HK-2 (cell line): ENCODE data around the gene KRT13.
A peak's percentile ranks its signal among the peaks of the same experiment; 100 is the strongest.

ENCODE experiments used
- DNase-seq: peaks from one replicate; pipeline ENCODE4 v3.0.0-alpha.2; 2018; ENCODE audit not compliant: unreplicated experiment

Gene KRT13

GRCh38 chr17:41537990-41538389 lies 32.6 kb upstream of the KRT13 start:
- DNase-seq = no peak

- no peak for DNase-seq
These were observed 32.2 kb upstream of the KRT13 start for GRCh38 chr17:41537614-41537954.

DNA sequence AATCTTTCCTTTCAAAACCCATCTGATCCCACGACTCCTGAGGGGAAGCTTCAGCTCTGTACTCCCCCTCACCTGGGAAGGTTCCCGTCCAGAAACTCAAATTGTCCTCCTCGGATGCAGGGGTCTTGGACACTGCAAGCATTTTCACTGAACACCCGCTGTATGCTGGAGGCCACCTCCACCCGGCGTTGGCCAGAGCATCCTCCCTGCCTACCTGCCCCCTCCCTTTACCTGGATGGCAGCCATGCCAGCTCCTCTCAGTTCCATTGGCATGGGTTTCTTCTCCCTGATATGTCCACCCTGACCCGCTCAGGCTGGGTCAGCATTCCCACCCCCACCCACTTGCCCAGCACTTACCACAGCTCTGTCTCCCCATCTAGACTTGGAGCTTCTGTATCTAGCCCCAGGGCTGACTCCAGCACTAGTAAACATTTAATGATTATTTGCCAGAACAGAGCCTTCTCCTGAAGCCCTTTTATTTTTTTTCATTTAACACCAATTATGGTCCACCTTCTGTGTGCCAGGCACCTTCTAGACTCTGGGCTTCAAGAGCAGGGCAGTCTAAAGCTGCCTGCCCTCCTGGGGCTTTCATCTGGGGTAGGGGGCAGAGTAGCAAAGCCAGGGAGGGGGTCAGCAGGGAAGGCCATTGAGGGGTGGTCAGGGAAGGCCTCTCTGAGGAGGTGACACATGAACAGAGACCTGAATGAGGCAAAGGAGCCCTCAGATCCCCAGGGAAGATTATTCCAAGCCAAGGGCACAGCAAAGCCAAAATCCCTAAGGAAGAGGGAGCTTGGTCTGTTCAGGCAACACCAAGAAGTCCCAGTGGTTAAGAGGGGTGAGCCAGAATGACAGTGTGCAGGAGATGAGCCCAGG lies 31.6 kb upstream of the KRT13 start:
- DNase-seq = no peak

DNA sequence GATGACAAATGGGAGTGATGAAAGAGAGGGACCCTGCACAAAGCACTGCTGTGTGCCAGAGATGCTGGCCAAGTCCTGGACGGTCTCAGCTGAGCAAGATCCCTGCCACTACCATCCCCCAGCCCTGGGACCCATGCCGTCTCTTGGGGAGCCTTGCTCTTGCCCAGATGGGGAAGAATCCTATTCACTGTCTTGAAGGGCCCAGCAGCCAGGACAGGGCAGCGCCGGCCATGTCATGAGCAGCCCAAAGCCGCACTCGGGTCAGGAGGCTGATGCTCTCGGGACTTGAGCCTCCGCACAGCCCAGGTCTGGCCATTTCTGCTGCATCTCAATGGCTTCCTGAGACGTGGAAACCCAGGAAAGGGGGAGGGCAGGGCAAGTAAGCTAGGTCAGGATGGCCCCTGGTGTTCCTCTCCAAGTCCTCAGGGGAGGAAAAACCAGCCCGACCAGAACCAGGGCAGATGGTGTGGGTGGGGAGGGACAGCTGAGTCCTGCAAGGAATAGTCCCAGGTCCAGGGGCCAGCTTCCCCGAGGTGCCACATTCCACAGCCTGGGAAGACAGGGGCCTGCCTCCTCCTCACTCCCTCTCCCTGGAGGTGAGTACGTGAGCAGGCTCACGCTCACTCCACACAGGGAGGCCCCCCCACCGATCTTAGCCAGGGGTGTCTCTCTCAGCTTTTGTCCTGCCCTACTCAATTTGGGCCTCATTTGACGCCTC lies 30.5 kb upstream of the KRT13 start:
- no peak for DNase-seq

DNA sequence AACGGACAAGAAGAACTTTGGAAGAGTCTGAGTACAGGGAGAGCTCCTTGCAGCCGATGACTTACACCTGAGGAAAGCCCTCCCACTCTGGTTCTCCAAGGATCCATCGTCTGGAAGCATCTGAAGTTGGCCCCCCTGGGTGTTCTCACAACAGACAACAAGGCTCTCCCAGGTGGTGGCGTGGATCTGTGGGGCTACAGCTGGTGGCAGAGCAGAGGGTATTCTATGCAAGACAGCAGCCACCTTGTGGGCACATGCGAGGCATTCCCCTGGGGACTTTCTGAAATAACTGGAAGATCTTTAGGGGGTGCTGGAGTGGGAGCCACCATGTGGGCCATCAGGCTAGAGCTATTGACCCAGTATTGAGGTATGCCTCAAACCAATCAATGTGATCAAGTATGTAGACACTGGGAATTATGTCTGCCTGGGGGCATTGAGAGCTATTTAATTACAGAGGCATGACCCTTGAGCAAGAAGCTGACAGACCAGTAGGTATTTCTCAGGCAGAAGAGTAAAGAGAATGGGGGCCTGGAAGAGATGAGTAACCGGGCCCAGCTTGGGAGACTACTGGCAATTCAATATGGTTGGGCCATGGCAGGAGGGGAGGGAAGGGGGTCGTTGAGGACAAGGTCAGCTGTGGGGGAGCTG lies 29.6 kb upstream of the KRT13 start:
- no peak for DNase-seq

DNA sequence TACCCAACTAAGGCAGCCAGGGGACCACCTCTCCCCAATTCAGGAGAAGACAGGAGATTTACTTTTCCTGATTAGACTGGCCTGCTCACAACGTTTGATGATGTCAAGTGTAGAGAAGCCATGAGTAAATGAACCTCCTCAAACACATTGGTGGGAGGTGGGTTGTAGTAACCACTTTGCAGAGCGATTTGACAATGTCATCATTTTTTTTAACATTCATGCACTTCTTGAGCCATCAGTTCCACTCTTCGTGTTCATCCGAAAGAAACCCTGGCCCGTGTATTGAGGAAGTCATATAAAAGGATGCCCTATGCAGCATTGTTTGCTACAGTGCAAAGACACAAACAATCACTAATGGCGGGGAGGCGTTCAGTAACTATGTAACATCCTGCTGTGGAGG lies 28.2 kb upstream of the KRT13 start:
- no peak for DNase-seq

DNA sequence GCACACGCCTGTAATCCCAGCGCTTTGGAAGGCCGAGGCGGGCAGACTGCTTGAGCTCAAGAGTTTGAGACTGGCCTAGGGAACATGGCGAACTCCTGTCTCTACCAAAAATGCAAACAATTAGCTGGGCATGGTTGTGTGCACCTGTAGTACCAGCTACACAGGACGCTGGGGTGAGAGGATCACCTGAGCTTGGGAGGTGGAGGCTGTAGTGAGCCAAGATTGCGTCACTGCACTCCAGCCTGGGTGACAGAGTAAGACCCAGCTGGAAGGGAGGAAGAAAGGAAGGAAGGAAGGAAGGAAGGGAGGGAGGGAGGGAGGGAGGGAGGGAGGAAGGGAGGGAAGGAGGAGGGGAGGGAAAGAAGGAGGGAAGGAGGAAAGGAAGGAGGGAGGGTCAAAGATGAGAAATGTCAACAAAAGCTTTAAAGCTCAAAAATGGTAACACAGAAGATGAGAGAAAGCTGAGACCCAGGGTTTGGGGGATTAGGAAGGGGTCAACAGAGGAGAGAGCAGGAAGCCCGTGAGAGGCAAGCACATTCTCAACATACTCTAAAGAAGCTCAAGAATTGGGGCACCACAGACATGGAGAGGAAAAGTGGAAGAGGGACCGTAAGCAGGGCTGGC lies 27.6 kb upstream of the KRT13 start:
- no peak for DNase-seq

GRCh38 chr17:41531993-41532392 lies 26.6 kb upstream of the KRT13 start:
- no peak for DNase-seq

GRCh38 chr17:41530062-41531048 lies 24.9 kb upstream of the KRT13 start:
- DNase-seq = peak; percentile 74

GRCh38 chr17:41529491-41529915 lies 24.1 kb upstream of the KRT13 start:
- DNase-seq = no peak

DNA sequence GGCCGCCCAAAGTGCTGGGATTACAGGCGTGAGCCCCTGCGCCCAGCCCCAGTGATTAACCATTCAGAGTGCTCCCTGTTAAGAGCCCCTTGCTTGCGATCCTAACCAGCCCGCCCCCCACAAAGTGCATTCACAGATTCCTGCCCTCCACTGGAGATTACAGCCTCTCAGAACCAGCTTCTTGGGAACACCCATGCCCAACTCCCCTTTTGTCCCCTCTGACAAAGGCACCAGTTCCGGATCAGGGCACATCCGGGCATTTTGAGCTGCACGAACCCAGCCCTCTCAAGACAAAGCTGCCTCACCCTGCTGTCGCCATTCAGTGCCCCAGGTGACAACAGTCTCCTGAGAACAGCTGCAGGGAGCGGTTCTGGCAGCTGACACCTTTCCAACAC lies 23.5 kb upstream of the KRT13 start:
- DNase-seq = no peak

DNA sequence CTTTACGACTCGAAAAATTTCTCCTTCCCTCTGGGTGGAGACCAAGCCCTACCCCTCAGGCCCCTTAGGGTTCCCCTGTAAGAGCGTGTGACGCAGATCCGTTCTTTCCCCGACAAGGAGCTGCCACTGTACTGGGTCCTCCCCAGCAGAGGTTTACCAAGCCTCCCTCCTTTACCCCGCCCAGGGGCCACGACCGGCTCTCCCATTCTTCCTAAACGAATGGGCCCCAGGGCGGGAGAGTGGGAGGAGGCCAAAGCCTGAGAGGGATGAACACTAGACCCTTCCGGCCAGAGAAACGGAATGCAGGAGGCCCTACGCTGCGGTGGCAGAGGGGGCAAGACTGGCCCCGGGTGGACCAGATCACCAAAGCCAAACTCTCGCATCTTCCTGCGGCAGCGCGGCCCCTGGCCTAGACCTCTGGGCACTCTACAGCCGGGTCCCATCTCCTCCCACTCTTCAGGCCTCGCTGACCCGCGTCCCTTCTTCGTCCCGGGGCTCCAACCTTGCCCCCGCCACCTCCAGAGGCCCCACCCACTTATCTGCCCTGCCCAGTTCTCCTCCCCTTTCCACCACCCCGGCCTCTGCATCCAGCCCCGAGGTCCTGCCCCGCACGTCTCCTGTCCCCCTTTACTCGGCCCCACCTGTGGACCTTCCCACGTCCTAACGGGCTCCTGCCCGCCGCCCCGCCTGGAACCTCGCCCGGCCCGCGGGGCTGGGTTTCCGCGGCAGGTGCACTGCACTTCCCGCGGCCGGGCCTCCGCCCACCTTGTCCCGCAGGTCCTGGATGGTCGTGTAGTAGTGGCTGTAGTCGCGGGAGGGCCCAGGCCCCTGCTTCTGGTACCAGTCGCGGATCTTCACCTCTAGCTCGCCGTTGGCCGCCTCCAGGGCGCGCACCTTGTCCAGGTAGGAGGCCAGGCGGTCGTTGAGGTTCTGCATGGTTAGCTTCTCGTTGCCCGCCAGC lies 21.9 kb upstream of the KRT13 start:
- DNase-seq = no peak

DNA sequence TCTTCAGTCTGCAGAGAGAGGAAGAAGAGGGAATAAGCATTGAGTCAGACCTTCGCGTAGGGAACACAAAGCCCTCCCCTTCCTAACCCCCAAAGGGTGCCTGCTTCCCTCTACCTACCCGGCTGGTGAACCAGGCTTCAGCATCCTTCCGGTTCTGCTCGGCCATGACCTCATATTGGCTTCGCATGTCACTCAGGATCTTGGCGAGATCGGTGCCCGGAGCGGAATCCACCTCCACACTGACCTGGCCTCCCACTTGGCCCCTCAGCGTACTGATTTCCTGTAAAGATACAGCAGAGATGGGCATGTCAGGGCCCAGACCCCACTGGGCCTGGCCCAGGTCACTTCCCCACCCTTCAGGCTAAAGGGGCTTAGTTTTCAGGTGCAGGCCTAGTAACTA lies 18.8 kb upstream of the KRT13 start:
- no peak for DNase-seq

DNA sequence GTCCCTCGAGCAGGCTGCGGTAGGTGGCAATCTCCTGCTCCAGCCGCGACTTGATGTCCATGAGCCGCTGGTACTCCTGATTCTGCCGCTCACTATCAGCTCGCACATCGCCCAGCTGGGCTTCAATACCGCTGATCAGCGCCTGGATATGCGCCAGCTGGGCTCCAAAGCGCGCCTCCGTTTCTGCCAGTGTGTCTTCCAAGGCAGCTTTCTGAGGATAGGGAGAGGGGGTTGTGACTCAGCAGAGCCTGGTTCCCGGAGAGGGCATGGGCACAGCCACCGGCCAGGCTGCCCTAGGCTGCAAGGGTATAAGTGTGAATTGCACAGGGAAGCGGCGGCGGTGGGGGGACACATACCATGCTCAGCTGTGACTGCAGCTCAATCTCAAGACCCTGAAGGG lies 18.4 kb upstream of the KRT13 start:
- no peak for DNase-seq

DNA sequence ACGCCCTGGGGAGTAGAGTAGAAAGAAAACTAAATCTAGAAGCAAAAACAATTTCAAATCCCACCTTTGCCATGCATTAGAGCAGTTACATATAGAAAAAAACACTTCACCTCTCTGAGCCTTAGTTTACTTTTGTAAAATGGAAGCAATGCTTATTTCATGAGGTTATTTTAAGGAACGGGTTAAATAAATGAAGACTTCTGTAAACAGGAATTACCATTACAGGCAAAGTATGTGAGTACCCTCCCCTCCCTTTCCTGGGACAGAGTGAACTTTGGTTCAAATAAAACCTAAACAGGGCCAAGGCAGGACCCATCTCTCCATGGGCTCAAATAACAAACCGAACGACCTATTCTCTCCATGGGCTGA lies 17.8 kb upstream of the KRT13 start:
- DNase-seq = no peak

- DNase-seq = peak; percentile 62
These were observed 17.2 kb upstream of the KRT13 start for GRCh38 chr17:41522301-41523224.

DNA sequence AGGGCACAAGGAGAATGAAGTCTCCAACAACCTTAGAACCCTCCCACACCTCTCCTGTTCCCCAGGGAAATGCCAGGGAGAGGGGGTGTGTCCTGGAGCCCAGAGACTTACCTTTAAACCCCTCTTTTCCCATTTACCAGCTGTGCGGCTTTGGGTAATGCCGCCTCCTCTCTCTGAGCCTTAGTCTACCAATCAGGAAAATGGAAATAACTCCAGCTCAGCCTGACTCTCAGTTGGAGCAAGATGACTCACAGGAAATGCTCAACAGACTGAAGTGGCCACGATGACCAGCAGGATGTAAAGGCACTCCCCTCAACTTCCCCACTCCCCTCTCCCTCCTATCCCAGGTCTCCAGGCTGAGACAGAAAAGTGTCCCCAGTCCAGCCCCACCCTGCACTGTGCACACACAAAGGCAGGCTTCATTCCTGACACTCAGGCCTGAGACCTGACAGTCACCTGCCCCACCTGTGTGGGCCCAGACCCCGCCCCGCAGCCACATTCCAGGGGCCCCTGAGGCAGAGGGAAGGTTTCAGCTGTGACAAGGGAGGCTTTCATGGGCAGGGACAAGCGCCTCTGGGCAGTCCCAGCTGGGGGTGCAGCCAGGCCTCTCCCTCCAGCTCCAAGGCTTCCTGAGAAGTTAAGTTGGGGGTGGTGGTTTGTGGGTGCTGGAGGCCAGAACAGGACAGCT lies 16.3 kb upstream of the KRT13 start:
- peak; percentile 86 for DNase-seq

DNA sequence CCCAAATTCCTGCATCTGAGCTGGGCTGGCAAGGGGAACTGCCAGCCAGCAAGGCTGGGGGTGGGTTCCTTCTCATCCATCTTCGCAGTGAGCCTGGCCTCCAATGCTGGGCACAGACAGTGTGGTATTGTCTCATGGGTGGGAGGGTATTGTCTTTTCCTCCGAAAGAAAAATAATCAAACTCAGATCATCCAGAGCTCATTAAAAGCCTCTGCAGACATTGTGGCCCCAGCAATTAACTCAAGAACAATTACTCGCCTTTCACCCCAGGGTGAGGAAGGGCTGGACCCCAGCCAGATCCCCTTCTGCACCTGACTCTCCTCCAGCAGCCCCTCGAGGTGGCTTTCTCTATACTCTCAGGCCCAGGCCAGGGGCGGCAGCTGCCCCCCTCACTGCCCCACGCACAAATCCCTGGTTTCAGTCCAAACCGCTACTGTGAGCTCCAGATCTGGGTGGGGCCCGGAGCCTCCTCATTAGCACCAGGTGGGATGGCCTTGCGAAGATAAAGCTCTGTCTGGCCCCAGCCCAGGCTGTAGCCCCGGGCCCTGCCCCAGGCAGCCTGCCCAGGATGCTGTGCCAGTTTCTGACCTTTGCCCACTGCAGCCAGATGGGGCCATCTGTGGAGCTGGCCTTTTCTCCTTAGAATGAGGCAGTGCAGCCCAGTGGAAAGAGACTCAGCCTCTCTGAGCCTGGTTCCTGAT lies 15.6 kb upstream of the KRT13 start:
- DNase-seq = no peak
